Activated CD4-positive, alpha-beta T cell treated with anti-CD3 and anti-CD28 coated beads for 4 hours (primary cell): ENCODE measurements around the gene DCXR.

ENCODE experiments used
- DNase-seq, 2 donors: peaks; one replicate each; pipeline ENCODE4 v3.0.0-alpha.2; 2020

DCXR gene

DNA sequence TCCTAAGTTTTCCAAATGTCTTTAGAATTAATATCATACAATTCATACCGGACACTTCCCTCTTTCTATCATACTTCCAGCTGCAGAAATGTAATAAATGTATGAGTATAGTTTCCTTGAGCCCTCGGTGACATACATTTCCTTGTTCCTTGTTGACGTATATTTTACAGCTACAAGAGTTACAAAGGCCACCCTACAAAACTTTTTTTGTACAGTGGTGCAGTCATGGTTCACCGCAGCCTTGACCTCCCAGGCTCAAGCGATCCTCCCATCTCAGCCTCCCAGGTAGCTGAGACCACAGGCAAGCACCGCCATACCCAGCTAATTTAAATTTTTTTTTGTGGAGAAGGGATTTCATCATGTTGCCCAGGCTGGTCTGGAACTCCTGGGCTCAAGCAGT lies 35.3 kb upstream of the DCXR start:
- DNase-seq: no peak

DNA sequence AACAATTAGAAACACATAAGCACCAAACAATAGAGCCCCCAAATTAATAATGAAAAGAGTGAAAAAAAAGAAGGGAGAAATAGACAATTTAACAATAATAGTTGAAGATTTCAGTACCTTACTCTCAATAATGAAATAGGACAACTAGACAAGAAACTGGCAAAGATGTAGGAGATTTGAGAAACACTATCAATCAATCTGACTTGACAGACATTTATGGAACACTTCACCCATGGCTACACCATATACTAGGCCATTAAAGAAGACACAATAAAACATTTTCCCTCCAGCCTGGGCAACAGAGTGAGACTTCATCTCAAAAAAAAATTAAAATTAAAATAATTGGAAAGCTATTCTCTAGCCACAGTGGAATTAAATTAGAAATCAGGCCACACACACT lies 33.1 kb upstream of the DCXR start:
- DNase-seq: no peak

DNA sequence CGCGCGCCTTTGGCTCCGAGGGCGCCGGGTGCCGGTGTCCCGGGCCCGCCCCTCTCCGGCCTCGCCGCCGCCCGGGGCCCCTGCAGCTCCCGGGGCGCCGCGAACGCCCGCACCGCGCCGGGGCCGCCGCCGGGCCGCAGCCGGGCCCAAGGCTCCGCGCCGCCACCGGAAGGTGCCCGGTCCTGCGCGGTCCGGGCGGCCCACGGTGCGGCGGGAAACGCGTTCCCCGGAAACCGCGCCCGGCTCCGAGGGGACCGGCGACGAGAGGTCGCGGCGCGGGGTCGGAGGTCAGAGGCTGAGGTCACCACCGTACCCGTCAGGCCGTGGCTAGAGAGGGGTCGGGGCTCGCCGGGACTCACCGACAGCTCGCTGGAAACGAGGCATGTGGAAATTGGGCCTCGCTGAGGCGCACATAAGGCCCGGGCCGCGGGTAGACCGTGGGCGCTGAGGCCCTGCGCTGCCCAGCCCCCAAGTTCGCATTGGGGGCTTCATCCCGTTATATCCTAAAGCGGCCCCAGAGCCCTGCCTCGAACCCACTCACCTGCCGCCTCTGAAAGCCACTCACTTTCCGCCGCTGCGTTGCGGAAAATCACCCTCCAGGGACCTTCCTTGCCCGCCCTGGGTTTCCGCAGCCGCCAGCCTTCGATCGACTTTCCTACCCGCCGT lies 28.3 kb upstream of the DCXR start, which contains the start of gene DUS1L:
TSS of gene DUS1L (minus strand) at position 167 of the 666 bp plus-strand sequence. CDS start 745 bp downstream, outside the sequence.
- peak; percentile 68 to 72 for DNase-seq

DNA sequence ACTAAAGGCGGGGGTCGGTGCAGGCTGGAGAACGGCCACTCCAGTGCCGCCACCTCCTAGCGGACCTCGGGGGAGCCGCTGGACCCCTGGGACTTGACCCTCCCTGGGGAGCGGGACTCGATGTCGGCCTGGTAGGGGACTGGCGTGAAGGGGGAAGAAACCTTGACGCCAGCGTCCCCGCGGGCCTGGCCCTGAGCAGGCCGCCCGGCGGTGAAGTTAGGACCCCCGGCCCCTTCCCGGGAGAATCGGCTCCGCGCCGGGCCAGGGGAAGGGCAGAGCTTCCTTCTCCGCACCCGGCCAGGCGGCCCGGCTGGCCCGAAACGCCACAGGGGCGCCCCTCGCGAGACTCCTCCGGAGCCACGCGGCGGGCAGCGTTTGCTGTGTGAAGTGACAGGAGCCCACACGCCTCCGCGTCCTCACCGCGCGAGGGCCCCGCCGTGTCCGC lies 27.7 kb upstream of the DCXR start:
- peak; percentile 45 to 48 for DNase-seq

DNA sequence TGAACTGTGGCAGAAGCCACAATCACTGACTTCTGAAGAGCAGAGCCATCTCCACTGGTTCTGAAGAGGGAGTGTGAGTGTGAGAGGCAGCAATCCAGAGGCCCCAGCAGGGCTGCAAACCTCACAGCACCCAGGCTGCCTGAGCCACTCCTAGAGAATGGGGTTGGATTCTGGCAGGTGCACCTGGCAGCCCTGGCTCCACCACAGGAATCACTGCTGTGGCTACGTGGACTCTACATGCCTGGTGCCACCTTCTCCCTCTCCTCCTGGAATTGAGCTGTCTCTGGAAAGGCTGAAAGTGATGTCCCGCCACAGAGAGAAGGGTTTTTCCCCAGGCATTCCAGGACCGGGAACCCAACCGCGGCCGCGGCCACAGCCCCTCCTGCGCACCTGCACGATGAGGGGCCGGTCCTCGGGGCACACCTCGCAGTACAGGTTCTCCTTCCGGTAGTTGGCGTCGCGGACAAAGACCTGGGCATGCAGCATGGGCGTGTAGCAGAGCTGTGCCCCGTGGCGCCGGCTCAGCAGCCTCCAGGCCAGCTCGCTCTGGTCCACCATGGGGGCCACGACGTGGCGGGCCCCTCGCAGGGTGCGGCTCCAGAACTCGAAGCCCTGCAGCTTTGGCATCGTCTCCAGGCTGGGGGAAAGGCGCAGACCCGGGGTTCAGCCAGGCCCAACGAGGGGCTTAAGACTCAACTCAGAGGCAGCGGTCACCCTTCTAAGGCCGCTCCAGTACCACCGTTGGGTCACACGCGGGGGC lies 27.1 kb upstream of the DCXR start:
- DNase-seq: no peak

DNA sequence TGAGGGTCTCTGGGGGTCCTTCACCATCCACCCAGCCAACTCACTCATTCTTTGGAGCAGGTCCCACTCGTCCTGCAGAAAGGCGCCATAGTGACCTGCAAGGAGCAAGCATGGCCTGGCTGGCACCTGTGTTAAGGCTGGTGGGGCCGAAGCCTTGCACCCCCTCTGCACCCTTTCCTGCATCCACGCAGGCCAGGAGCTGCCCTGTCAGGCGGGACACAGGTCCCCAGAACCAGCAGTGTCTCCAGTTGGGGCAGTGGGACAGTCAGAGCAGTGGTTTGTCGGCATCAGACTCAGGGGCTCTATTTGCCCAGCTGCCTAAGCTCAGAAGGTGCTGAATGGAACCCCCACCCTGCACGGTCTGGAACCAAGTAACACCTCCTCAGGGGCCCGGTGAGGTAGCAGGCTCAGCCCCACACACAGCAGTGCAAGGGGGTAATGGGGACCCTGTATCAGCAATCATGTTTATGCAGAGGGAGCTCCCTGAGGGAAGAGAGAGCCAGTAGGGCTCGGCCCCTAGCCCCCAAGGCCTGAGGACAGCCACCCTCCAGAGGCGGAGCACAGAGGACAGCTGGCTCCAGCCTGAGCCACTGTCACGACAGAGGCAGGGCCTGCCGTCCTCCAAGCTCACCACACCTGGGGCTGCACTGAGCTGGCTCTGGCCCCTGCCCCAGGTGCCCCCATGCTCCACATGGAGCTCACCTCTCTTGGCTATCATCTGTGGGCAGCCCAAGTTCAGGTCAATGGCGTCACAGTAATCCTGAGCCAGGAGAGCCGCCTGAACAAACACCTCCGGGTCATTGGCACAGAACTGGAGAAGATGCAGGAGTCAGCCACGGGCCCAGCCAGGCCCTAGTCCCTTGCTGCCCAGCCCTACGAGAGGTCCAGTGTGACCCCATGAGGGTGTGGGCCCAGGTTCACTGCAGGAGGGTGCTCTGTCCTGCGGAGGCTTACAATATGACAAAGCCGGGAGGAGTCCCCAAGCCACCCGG lies 26.2 kb upstream of the DCXR start:
- no peak for DNase-seq

DNA sequence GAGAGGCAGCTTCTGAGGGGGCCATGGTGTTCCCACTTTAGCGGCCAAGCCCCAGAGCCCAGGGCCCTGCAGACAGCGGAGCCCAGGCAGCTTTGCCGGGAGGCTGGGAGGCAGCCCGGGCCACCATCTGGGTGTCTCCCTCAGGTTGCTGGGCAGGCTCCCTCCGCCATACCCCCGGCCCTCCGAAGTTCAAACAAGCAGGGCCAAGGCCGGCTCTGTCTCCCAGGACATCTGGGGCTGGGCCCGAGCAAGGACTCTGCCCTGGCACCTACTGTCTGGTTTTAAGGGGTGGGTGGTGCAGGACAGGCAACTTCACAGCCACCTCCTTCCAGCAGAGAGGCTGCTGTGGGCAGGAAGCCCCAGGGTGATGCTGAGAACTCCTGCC lies 25.5 kb upstream of the DCXR start:
- DNase-seq: no peak

DNA sequence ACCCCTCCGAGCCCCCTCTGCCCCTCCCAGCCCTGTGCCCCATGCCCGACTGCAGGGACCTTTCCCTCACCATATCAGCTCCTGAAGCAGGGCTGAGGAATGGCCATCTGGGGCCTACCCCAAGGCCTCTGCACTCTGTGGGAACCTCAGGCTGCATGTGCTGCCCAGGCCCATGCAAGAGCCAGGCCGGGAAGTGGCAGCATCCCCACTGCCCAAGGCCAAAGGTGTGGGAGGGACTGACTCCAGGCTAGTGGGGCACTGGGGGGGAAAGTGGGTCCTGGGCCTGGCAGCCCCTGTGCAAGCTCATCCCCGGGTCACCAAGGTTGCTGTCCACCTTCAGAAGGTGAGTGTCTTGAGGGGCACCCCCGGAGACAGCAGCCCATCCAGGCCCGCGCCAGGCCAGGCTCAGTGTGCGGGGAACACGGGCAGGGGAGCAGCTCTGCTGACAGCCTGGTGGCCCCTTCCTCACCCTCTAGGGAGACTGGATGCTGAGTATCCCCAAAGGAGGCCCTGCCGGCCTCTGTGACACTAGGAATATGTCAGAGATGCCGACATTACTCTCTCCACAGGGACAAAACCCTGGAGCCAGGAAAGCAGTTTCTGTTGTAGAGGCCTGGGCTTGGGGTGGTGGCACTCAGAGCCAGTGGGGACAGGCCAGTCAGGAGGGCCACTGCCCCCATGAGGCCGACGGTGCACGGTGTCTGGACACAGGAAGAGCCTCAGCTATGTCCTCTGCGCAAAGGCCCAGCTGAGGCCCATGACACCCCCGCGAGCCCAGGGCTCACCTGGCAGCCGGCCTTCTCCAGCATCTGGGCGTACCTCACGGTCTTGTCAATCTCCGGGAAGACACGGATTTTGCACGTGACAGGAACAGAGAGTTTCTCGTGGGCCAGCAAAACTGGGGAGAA lies 24.8 kb upstream of the DCXR start:
- no peak for DNase-seq

DNA sequence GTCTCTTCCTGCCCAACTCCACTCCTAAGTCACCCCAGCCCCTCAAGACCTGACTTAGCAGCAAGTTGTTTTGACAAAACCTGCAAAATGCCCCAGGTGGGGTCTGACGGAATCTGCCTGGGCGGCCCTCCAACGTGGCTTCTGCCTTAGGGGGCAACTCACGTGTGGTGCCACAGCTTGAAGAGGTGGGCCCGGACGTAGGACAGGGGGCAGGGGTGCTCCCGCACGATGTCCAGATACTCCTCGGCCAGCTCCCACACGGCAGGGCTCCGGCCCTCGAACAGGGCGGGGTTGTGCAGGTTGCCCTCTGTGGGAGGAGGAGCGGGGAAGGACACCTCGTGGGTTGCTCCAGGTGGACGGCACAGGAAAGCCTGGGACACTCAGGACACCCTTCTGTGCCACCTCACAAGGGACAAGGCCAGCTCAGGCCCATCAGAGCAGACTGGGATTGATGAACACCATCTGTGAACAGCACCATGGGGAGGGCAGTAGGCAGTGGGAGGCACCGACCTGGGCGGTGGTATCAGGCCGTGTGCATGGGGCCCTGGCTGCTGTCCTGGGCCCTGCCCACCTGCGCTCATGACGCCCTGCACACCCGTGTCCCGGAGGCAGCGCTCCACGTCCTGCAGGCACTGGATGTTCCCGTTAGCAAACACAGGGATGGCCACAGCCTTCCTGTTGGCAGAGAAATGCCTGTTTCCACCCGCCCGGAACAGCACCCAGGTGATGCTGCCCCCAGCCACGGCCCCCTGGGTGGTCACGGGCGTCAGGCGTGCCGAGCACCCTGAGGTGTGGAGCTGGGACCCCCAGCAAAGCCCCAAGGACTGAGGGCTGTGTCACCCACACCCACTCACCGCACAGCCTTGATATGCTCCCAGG lies 23.8 kb upstream of the DCXR start:
- no peak for DNase-seq

DNA sequence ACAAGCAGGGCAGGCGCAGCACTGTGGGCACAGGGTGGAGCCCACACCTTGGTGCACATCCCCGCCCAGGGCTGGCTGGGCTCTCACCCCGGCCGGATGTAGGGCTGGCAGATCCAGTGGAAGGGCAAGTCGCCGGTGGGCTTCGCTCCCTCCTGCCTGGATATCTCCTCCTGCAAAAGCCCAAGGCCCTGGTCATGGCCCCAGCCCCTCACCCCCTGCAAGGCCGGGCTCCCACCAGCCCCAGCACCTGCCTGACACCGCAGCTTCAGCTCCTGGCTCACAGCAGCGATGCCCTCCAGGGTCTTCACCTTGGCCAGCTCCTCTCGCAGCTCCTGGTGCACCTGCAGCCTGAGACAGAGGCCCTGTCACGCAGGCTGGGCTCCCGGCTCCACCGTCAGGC lies 23.1 kb upstream of the DCXR start:
- DNase-seq: no peak

DNA sequence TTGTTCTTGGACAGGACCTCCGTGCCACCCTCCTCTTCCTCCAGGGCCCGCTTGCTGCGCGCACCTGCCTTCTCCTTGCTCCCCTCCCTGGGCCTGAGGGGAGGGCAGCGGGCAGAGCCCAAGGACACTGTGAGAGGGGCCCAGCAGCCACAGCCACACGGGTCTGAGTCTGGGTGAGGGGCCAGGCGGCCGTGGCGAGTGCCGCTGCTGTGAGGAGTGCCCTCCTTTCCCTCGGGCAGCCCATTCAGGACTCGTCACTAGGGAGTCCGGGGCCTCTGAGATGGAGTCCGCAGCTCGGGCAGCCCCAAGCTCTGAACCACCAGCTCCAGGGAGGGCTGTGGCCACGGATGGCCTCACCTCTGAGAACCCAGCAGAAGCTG lies 22.5 kb upstream of the DCXR start:
- no peak for DNase-seq

DNA sequence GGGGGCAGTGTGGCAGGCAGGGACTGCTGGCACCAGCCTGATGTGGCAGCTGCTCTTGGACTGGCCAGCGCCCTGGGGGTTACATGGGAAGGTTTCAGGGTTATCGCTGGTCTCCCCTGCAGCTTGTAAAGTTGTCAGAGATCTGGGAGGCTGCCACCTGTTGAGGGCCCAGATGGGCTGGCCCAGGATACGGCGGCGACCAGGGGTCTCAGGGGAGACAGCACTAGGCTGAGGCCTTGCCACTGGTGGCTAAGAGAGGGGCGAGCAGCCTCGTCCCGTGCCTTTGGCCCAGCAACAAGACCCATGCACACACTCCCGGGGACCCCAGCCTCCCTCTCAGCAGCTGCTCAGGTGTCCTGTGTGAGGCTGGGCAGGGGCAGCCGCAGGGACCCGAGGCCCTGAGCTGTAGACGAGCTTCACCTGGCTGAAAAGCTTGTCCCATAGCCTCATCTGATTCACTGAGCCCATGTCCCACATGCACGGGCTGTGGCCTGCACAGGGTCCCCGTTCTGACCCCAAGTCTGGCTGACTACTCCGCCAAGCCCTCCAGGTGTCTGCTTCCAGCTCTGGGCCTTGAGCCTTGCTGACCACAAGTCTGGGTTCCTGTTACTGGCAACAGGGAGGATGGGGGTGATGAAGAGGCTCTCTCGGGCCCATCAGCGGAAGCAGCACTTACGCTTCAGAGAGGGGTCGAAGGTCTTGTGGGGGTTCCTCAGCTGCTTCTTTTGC lies 21.9 kb upstream of the DCXR start:
- no peak for DNase-seq

DNA sequence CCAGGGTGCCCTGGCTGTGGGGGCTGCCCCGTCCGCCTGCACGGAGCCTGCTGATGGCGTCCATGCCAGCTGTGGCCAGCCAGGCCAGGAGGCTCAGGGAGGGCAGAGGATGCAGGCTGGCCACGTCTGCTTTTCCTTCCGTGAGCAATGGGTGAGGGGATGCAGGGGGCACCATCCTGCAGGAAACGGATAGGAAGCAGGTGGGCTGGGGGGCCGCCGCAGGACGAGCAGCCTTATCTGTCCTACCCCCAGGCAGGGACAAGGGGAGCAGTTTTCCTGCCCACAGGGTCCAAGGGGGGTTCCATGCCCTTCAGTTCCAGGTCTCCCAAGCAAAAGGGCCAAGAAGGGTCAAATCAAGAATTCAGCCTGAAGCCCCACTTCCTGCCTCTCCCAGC lies 21.4 kb upstream of the DCXR start:
- DNase-seq: no peak

DNA sequence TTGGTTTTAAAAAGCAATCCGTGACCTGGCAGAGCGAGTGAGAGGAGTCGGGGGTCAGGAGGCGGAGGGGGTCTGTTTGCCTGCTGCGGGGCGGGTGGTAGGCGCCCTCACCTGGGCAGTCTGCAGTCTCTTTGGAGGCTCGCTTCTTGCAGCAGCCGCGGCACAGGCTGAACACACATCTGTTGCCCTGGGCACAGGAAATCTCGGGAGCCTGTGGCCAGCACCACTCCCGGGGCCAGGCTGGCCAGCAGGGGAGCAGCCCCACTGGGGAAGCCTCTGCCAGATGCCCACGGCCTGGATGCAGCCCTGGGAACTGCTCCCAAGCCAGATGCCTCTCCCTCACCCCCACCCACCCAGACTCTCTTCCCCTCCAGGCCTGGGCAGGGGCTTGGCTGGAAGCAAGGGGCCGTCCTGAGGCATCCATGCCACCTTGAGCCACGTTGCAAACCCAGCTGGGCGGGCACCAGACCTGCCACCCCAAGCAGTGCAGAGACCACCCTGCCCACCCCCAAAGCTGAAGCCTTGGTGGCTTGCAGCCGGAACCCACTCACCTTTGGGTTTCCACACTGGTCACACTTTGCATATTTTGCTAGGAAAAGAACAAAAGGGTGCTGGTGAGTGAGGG lies 20.8 kb upstream of the DCXR start:
- DNase-seq: no peak

DNA sequence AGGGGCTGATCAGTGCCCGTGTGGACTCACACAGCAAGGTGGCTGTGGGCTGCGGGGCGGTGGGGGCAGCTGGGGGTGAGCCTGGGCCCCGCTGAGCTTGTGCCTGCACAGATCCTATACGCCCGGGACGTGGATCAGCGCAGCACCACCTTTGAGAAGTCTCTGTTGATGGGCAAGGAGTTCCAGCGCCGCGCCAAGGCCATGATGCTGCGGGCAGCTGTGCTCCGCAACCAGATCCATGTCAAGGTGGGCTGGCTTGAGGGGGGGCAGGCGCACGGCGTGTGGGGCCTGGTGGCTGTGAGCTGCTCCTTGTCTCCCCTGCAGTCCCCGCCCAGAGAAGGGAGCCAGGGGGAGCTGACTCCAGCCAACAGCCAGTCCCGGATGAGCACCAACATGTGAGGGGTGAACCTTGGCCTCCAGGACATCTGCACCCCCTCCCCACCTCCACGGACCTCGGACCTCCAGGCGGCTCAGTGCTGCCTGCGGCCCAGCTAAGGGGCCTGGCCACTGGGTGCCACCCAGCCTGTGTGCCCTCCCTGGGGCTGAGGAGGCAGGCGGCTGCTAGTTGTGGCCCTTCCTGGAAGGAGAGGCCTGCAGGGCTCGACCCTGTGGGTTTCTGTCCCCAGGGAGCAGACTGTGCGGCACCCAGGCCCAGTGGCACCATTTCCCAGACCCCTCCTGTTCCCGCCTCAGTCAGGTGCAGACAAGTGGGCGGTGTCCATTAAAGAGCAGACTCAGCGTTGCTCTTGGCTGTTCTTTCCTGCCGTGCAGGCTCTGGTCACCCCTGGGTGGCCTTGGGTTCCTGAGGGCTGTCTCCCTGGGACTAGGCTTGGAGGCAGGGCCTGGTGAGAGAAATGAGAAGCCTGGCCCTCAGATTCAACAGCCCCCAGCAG lies 19.5 kb upstream of the DCXR start:
- no peak for DNase-seq

DNA sequence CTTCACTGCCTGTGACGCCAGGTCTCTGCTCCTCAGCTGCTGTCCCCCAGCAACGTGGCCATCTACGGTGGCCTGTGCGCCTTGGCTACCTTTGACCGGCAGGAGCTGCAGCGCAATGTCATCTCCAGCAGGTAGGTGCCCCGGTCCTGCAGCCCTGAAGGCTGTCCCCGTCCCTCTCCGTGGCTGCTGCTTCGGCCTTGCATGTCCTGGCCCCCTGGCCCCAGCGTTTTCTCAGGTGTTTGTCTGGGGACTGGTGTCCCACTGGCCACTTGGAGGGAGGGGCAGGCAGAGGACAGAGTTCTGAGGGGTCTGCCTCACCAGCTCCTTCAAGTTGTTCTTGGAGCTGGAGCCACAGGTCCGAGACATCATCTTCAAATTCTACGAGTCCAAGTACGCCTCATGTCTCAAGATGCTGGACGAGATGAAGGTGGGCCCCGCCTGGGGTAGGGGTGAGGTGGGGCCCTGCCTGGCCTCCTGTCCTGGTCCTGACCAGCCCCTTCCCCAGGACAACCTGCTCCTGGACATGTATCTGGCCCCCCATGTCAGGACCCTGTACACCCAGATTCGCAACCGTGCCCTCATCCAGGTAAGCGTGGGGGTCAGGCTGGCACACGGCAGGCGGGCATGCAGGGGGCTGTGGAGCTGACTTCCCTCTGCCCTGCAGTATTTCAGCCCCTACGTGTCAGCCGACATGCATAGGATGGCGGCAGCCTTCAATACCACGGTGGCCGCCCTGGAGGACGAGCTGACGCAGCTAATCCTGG lies 18.6 kb upstream of the DCXR start:
- DNase-seq: no peak

DNA sequence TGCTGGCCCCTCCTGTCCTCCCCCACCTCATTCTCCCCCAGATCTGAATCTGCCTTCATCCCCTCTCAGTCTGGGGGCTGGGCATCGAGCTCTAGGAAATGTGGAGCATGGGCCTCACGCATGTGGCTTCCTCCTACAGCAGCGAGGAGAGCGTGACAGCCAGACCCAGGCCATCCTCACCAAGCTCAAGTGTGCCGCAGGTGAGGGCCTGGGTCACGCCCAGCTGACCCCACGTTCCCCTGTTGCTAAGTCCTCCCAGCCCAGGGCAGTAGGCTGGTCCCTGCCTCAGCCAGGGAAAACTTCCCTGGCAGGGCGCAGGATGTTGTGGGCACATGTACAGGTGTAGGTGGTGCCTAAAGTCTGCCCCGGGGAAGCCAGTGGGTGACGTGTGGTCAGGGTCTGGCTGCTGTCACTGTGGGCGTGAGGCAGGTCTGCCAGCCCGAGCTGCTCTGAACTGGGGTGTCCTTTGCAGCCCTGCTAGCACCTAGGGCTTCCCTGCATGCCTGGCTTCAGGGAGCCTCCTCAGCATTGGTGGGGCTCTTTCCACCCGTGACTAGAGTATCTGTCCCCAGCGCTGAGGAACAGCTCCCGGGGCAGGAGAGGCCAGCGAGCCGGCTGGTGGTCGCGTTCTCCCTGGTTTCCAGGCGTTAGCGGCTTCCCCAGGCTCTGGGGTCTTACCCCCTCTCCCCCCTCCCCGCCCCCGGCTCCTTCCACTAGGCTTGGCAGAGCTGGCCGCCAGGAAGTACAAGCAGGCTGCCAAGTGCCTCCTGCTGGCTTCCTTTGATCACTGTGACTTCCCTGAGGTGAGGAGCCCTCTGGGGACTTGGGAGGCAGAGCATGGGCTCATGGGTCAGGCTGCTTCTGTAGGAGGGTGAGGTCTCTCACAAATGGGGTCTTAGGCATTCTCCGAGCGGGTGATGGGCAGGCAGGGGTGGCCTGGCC lies 17.8 kb upstream of the DCXR start:
- no peak for DNase-seq
